SKM-1 treated with dmso at 0.1 percent for 144 hours (cell line): ENCODE measurements around the gene MYO15A.

Source experiments
- DNase-seq: peaks from one replicate; lab custom pipeline; 2025; ENCODE audit not compliant: unreplicated experiment; lab: John Stamatoyannopoulos, UW

Gene MYO15A

GRCh38 chr17:18157354-18157985 is 48.9 kb downstream of the MYO15A start:
- DNase-seq = no peak

- no peak for DNase-seq
These were observed 49.6 kb downstream of the MYO15A start for GRCh38 chr17:18158022-18158600.

GRCh38 chr17:18159551-18160120 is 51.1 kb downstream of the MYO15A start:
- no peak for DNase-seq

DNA sequence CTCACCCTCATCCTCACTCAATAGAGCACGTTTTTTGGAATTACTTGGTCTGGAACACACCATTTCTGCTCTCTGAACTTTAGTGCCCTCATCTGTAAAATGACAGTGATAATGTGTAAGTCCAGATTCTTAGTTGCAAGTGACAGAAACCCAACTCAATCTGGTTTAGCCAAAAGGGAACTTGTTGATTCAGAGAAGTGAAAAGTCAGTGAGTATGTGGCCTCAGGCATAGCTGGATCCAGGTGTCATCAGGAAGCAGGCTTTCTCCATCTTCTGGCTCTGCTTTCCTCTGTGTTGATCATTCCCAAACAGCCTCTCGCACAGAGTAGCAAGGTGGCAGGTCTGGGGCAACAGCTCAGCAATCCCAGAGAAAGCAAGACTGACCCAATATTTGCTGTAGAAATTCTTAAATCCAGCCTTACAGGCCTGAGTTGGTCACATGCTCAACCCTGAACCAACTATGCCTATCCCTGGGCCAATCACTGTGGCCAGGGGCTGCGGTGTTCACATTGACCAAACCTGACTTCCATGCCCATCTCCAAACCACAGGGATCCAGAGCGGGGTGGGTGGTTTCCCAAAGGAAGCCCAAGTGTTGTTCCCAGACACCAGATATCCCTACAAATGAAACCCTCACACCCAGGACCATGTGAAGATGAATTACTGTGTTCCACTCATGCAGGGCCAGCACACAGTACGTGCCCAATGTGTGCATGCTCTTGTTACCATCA is 51.7 kb downstream of the MYO15A start:
- DNase-seq = no peak

- DNase-seq = no peak
These were observed 52.9 kb downstream of the MYO15A start for GRCh38 chr17:18161207-18162145.

DNA sequence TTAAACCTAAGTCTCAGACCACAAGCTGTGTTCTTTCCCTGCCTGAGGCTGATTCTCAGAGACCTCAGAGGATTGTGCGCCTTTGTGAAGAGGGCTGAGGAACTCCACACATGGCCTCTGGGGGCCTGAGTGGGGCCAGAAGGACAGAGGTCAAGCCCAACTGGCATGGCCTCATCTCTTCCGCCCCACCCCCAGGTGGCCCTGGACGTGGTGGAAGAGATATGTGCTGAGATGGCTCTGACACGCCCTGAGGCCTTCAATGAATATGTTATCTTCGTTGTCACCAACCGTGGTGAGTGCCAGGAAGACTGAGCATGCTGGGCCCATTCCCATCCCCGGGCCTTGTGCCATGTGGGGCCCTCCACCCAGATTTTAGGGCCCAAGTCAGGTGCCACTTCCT is 55.0 kb downstream of the MYO15A start:
- DNase-seq = no peak

GRCh38 chr17:18166894-18167293 is 58.3 kb downstream of the MYO15A start:
- DNase-seq = no peak

GRCh38 chr17:18167421-18167820 is 58.9 kb downstream of the MYO15A start:
- no peak for DNase-seq

DNA sequence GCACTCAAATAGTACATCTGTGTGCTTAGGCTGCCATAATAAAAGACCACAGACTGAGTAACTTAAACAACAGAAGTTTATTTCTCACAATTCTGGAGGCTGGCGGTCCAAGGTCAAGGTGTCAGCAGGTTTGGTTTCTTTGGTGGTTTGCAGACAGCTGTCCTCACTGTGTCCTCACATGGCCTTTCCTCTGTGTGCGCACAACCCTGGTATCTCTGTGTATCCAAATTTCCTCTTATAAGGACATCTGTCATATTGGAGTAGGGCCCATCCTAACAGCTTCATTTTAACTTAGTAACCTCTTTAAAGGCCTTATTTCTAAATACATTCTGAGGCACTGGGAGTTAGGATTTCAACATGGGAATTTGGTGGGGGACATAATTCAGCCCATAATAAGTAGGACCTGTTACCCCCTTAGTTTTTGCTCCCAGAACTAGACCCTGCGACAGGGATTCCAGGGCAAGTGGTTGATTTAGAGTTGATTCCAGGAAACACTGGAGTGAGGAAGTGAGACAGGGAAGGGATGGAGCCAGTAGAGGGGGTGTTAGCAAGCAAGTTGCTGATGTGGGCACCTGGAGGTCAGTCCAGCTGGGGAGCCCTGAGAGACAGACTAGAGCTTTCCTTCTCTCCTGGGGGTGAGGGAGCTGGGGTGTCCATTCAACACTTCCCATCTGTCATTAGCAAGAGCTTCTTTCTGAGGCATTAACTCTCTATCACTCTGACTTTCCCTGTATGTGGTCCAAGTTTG is 64.1 kb downstream of the MYO15A start:
- no peak for DNase-seq

DNA sequence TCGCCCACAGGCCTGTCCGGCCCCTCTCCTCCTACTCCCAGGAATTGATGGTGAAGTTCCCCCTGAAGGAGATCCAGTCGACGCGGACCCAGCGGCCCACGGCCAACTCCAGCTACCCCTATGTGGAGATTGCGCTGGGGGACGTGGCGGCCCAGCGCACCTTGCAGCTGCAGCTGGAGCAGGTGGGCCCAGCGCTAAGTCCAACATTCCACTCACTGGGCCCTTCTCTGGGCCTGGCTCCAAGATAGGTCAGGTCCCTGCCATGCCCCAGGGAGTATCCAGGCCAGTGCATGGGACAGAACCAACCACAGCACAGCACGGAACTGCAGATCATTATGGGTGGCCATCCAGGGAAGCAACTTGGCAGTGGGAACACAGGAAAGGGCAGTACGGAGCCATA is 65.2 kb downstream of the MYO15A start:
- DNase-seq = no peak

- peak; percentile 76 for DNase-seq
These were observed 67.6 kb downstream of the MYO15A start for GRCh38 chr17:18176176-18176575.

DNA sequence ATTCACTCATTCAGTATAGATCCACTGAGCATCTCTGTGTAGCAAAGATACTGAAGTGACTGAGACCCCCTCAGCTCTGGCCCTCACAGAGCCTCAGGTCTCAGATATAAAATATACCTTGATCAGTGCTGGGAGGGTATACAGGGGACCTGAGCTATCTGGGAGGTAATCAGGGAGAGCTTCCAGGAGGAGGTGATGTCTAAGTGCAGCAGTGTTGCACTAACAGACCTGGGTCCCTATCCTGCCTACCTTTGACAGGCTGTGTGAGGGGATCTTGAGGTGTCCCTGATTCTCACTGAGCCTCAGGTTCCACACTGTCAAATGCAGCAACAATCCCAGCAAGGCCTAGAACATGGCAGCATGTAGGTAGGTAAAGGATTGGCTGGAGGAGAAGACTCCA is 68.6 kb downstream of the MYO15A start:
- DNase-seq = no peak

GRCh38 chr17:18177722-18178121 is 69.2 kb downstream of the MYO15A start:
- DNase-seq = no peak

- DNase-seq = no peak
These were observed 70.6 kb downstream of the MYO15A start for GRCh38 chr17:18179196-18179595.

- no peak for DNase-seq
These were observed 71.2 kb downstream of the MYO15A start for GRCh38 chr17:18179804-18180203.

DNA sequence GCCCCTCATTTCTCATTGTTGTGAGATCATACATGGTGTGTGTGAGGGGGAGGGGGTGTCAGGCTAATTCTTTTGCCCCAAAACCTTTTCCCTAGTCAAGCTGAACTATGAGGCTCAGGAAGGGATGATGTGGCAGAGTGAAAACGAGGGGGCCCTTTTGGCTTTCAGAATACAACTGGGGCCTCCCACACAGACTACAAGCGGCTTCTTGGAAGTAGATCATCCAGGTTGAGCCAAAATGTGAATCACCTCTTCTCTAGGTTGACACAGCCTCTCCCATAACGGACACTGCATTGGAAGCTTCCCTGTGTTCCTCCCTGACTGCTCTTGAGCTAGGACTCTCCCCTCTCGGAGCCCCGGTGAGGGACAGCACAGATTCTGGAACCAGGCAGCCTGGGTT is 72.8 kb downstream of the MYO15A start:
- DNase-seq = no peak

GRCh38 chr17:18182110-18182977 is 73.8 kb downstream of the MYO15A start:
- no peak for DNase-seq

DNA sequence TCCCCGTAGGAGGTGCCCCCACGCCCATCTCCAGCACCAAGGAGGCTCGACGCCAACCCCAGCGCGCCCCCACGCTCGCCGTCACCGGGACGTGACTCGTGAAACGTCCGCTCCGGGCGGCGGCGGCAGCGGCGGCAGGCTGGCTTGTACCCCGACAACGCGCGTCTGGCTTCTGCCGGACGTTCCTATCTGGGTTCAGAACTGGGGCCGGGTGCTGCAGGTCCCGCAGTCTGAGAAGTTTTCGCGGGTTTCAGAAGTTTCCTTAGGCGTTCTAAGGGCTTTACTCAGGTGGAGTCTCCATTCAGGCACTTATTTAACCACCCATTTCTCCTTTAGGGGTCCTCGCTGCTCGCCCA is 74.4 kb downstream of the MYO15A start:
- DNase-seq = peak; percentile 88

GRCh38 chr17:18183334-18184142 is 75.0 kb downstream of the MYO15A start, which contains the start of gene ALKBH5:
Gene ALKBH5, plus strand, starts transcription at chr17:18183828. Its CDS starts 416 bp downstream, at chr17:18184244.
- DNase-seq = peak; percentile 99
